H9 (cell line): ENCODE results near the gene KLF6. TPM values are rescaled to one million over a fixed set of nuclear protein-coding genes. Genes with fewer than 3 reads are reported as not detected.

ENCODE experiments used
- DNase-seq: peaks from one replicate; pipeline ENCODE4 v3.0.0-alpha.2; 2017
- H2AFZ ChIP-seq: one replicate; pipeline ENCODE4 v1.6.1; 2013; ENCODE audit warnings: mild to moderate bottlenecking, low read length, control low read depth, moderate library complexity
- H2AK5ac ChIP-seq: 2 replicates; pipeline ENCODE4 v1.6.1; 2013; ENCODE audit warnings: low read length, control low read depth, mixed read lengths; ENCODE audit not compliant: insufficient read length
- H2BK120ac ChIP-seq: one replicate; pipeline ENCODE4 v1.6.1; 2013; ENCODE audit warnings: low read depth, mild to moderate bottlenecking, low read length, control low read depth, inconsistent platforms; ENCODE audit not compliant: poor library complexity, severe bottlenecking
- H2BK12ac ChIP-seq: 2 replicates; pipeline ENCODE4 v1.6.1; 2013; ENCODE audit warnings: low read length, control low read depth, mixed read lengths, low read depth; ENCODE audit not compliant: insufficient read length
- H2BK15ac ChIP-seq: 2 replicates; pipeline ENCODE4 v1.6.1; 2013; ENCODE audit warnings: low read depth, low read length, control low read depth
- H2BK20ac ChIP-seq: one replicate; pipeline ENCODE4 v1.6.1; 2013; ENCODE audit warnings: low read depth, mild to moderate bottlenecking, low read length, control low read depth, inconsistent platforms; ENCODE audit not compliant: poor library complexity, severe bottlenecking
- H2BK5ac ChIP-seq: 2 replicates; pipeline ENCODE4 v1.6.1; 2013; ENCODE audit warnings: low read length, control low read depth, mixed read lengths; ENCODE audit not compliant: insufficient read length
- H3K14ac ChIP-seq: 2 replicates; pipeline ENCODE4 v1.6.1; 2013; ENCODE audit warnings: low read length, control low read depth; ENCODE audit not compliant: insufficient read depth
- H3K18ac ChIP-seq: 2 replicates; pipeline ENCODE4 v1.6.1; 2013; ENCODE audit warnings: low read depth, mild to moderate bottlenecking, mixed read lengths, low read length, control low read depth; ENCODE audit not compliant: insufficient read length
- H3K23ac ChIP-seq: 2 replicates; pipeline ENCODE4 v1.6.1; 2013; ENCODE audit warnings: low read length, control low read depth, mixed read lengths, low read depth; ENCODE audit not compliant: insufficient read length
- H3K23me2 ChIP-seq: 2 replicates; pipeline ENCODE4 v1.6.1; 2013; ENCODE audit warnings: low read depth, mild to moderate bottlenecking, mixed read lengths, low read length, control low read depth; ENCODE audit not compliant: insufficient read length, poor library complexity, severe bottlenecking
- H3K27ac ChIP-seq: 2 replicates; pipeline ENCODE4 v1.5.1; 2013; ENCODE audit warnings: low read length, control low read depth, mixed read lengths, low read depth; ENCODE audit not compliant: insufficient read length
- H3K27me3 ChIP-seq: 2 replicates; pipeline ENCODE4 v1.6.1; 2013; ENCODE audit warnings: low read length, control low read depth, inconsistent platforms; ENCODE audit not compliant: insufficient read depth
- H3K4ac ChIP-seq: 2 replicates; pipeline ENCODE4 v1.6.1; 2013; ENCODE audit warnings: low read depth, mild to moderate bottlenecking, control low read depth, inconsistent platforms, low read length, moderate library complexity
- H3K4me1 ChIP-seq: 2 replicates; pipeline ENCODE4 v1.6.1; 2013; ENCODE audit warnings: low read length, control low read depth, inconsistent platforms; ENCODE audit not compliant: insufficient read depth
- H3K4me2 ChIP-seq: 2 replicates; pipeline ENCODE4 v1.6.1; 2013; ENCODE audit warnings: low read length, control low read depth, mixed read lengths; ENCODE audit not compliant: insufficient read length, insufficient read depth
- H3K56ac ChIP-seq: 2 replicates; pipeline ENCODE4 v1.6.1; 2013; ENCODE audit warnings: low read depth, mild to moderate bottlenecking, mixed read lengths, low read length, control low read depth; ENCODE audit not compliant: insufficient read length
- H3K79me1 ChIP-seq: 2 replicates; pipeline ENCODE4 v1.6.1; 2013; ENCODE audit warnings: low read depth, mild to moderate bottlenecking, moderate library complexity, low read length, control low read depth, inconsistent platforms; ENCODE audit not compliant: insufficient read depth, poor library complexity, severe bottlenecking
- H3K79me2 ChIP-seq: 2 replicates; pipeline ENCODE4 v1.6.1; 2013; ENCODE audit warnings: low read length, control low read depth, inconsistent platforms; ENCODE audit not compliant: insufficient read depth
- H3K9ac ChIP-seq: 2 replicates; pipeline ENCODE4 v1.6.1; 2013; ENCODE audit warnings: low read length, control low read depth, mixed read lengths; ENCODE audit not compliant: insufficient read length; ENCODE audit errors: extremely low read depth
- H3K9me3 ChIP-seq: one replicate; pipeline ENCODE4 v1.6.1; 2013; ENCODE audit warnings: low read depth, low read length, inconsistent platforms; ENCODE audit not compliant: control insufficient read depth
- H3T11ph ChIP-seq: one replicate; pipeline ENCODE4 v1.6.1; 2013; ENCODE audit warnings: mild to moderate bottlenecking, low read length, control low read depth, inconsistent platforms
- H4K20me1 ChIP-seq: one replicate; pipeline ENCODE4 v1.6.1; 2013; ENCODE audit not compliant: control insufficient read depth, insufficient read length, insufficient read depth
- H4K5ac ChIP-seq: 2 replicates; pipeline ENCODE4 v1.6.1; 2013; ENCODE audit warnings: low read depth, mild to moderate bottlenecking, mixed read lengths, low read length, control low read depth; ENCODE audit not compliant: insufficient read length
- H4K8ac ChIP-seq: replicated peaks from 2 replicates; pipeline ENCODE4 v1.6.1; 2013; ENCODE audit warnings: low read length, control low read depth, mixed read lengths, low read depth; ENCODE audit not compliant: insufficient read length
- H4K91ac ChIP-seq: 2 replicates; pipeline ENCODE4 v1.6.1; 2013; ENCODE audit warnings: low read depth, mild to moderate bottlenecking, moderate library complexity, mixed read lengths, low read length, control low read depth; ENCODE audit not compliant: insufficient read length
- H3K27ac Mint-ChIP-seq, 3 experiments: 2 replicates in 2 of 3; 3 replicates in 1 of 3; pipeline ENCODE4 v1.8.0; 2020 to 2021; ENCODE audit warnings: mixed read lengths in 3 of 3, mild to moderate bottlenecking in 1 of 3, moderate library complexity in 1 of 3
- H3K27me3 Mint-ChIP-seq: 2 replicates; pipeline ENCODE4 v1.8.0; 2021; ENCODE audit warnings: low read depth, mild to moderate bottlenecking, moderate library complexity, mixed read lengths
- H3K36me3 Mint-ChIP-seq, 3 experiments: 2 replicates in 2 of 3; 3 replicates in 1 of 3; pipeline ENCODE4 v1.8.0; 2020 to 2021; ENCODE audit warnings: low read depth in 3 of 3, mixed read lengths in 3 of 3; ENCODE audit not compliant: insufficient read depth in 1 of 3
- H3K4me1 Mint-ChIP-seq, 2 experiments: 2 replicates each; pipeline ENCODE4 v1.8.0; 2020; ENCODE audit warnings: mixed read lengths in 2 of 2
- H3K4me3 Mint-ChIP-seq, 2 experiments: 2 replicates in 1 of 2; 3 replicates in 1 of 2; pipeline ENCODE4 v1.8.0; 2020 to 2021; ENCODE audit warnings: mild to moderate bottlenecking in 2 of 2, mixed read lengths in 2 of 2, moderate library complexity in 1 of 2
- H3K9me3 Mint-ChIP-seq, 2 experiments: 2 replicates in 1 of 2; 3 replicates in 1 of 2; pipeline ENCODE4 v1.8.0; 2020; ENCODE audit warnings: mild to moderate bottlenecking in 2 of 2, mixed read lengths in 2 of 2, moderate library complexity in 1 of 2
- CTCF ChIP-seq: fragments of 200-600 bp; sonication (generic); conservative IDR thresholded peaks from 3 replicates; pipeline ENCODE4 v1.8.0; 2021; ENCODE audit warnings: antibody characterized with exemption, mild to moderate bottlenecking
- WGBS: extraction: QIAGEN DNeasy Blood & Tissue Kit; methylation state at CpG from one replicate; pipeline ENCODE4 v1.1.7; 2013; ENCODE audit warnings: missing lambda C conversion rate, low lambda C conversion rate, mixed read lengths; ENCODE audit not compliant: insufficient read length; ENCODE audit errors: extremely low coverage; 5-methylcytosine and 5-hydroxymethylcytosine counted together
- total RNA-seq: library from RNA; stranded (reverse); gene quantifications from 2 replicates; pipeline ENCODE4 v1.2.1, GENCODE V29; 2021

KLF6 gene
- total RNA-seq, 1 experiment from 2014 or later = 19.3 TPM

- DNase-seq = no peak
Measured at GRCh38 chr10:3822541-3823330, 37.7 kb upstream of the KLF6 start.

More at GRCh38 chr10:3822541-3823330, 37.7 kb upstream of the KLF6 start:
- no peaks in the 10 kb centered on the region for H3K79me2 ChIP-seq
- H3K9me3 Mint-ChIP-seq = no peaks in the 10 kb centered on the region; a peak in 1 of 5 replicates
- H2BK120ac ChIP-seq = no peak overlapping the region
- H4K8ac ChIP-seq = no peak overlapping the region
- no peaks in the 10 kb centered on the region for H3K27me3 ChIP-seq
- no peaks in the 10 kb centered on the region for H3K23me2 ChIP-seq
- no peaks in the 10 kb centered on the region; the same call in 1 of the 2 replicates for H3K4me1 ChIP-seq
- H3K79me1 ChIP-seq = no peaks in the 10 kb centered on the region
- no peaks in the 10 kb centered on the region for H3K9me3 ChIP-seq
- no peaks in the 10 kb centered on the region for H4K20me1 ChIP-seq
- H4K91ac ChIP-seq = no peak overlapping the region
- H3K23ac ChIP-seq = no peak overlapping the region
- no peaks in the 10 kb centered on the region for H3K27me3 Mint-ChIP-seq
- no peak overlapping the region for H3K4ac ChIP-seq
- no peak overlapping the region for H3T11ph ChIP-seq
- no peak overlapping the region for H2AFZ ChIP-seq
- no peak overlapping the region for H3K27ac ChIP-seq
- H3K9ac ChIP-seq = no peak overlapping the region
- no peak overlapping the region for H2BK5ac ChIP-seq
- no peak overlapping the region for H3K56ac ChIP-seq
- H2BK20ac ChIP-seq = no peak overlapping the region
- H3K18ac ChIP-seq = no peak overlapping the region
- H2BK12ac ChIP-seq = no peak overlapping the region
- no peak overlapping the region for H3K4me2 ChIP-seq
- H3K27ac Mint-ChIP-seq = no peak overlapping the region
- no peak overlapping the region for H2AK5ac ChIP-seq
- H2BK15ac ChIP-seq = no peak overlapping the region
- H3K4me3 Mint-ChIP-seq = no peak overlapping the region
- H3K14ac ChIP-seq = no peak overlapping the region
- H3K36me3 Mint-ChIP-seq = no peaks in the 10 kb centered on the region
- H4K5ac ChIP-seq = no peak overlapping the region
- TF ChIP-seq CTCF = no peak
- H3K4me1 Mint-ChIP-seq = peaks cover 17 to 23% of the 10 kb centered on the region in 2 experiments
- WGBS = no CpG with 5 or more reads among the region's 10 CpGs
